ENCODE data around the gene SSBP4. TPM values are rescaled to one million over a fixed set of nuclear protein-coding genes. Genes with fewer than 3 reads are reported as not detected.

SSBP4 gene
- total and polyA plus RNA-seq, 9 of the 15 experiments (the other 6 are each of a cell fraction or from before 2014, with no cell fraction given): 1.1 to 189 (median 39.0) TPM

- no peak for TF ChIP-seq THRB (CRISPR knock-in tag; conservative IDR thresholded peaks at IDR 0.05)
- TF ChIP-seq ZNF174 (CRISPR knock-in tag; IDR thresholded peaks at IDR 0.05): no peak
- TF ChIP-seq MYNN (IDR thresholded peaks at IDR 0.05): peak; percentile 14; the same call in 1 of the 2 replicates
- no peak for TF ChIP-seq MYNN (CRISPR knock-in tag; IDR thresholded peaks at IDR 0.05)
- TF ChIP-seq NFRKB (IDR thresholded peaks at IDR 0.05; ENCODE audit: low read depth): no peak
- no peak for TF ChIP-seq NFIX (CRISPR knock-in tag; IDR thresholded peaks at IDR 0.05; ENCODE audit: low read depth)
- peak; percentile 13; the same call in 1 of the 2 replicates for TF ChIP-seq MEF2D (tag; conservative IDR thresholded peaks at IDR 0.05; ENCODE audit: low read depth)
- TF ChIP-seq TEAD1 (CRISPR knock-in tag; IDR thresholded peaks at IDR 0.05): no peak; a peak in 1 of 4 replicates
- peak; percentile 78 for TF ChIP-seq EGR1 (conservative IDR thresholded peaks at IDR 0.05)
- TF ChIP-seq HINFP (tag; conservative IDR thresholded peaks at IDR 0.05; ENCODE audit: low read depth): no peak
- TF ChIP-seq SMARCC2 (IDR thresholded peaks at IDR 0.05; ENCODE audit: low read depth): no peak
- no peak for TF ChIP-seq COPS2 (conservative IDR thresholded peaks at IDR 0.05)
- no peak for TF ChIP-seq SRF (CRISPR knock-in tag; IDR thresholded peaks at IDR 0.05)
- no peak for TF ChIP-seq KLF16 (IDR thresholded peaks at IDR 0.05)
- TF ChIP-seq ZNF253 (CRISPR knock-in tag; conservative IDR thresholded peaks at IDR 0.05): no peak
- no peak for TF ChIP-seq HNRNPH1 (optimal IDR thresholded peaks at IDR 0.05; ENCODE audit: low read depth, low read length)
- TF ChIP-seq EHMT2 (IDR thresholded peaks at IDR 0.05): no peak
- peak; percentile 71 for TF ChIP-seq NFIC (IDR thresholded peaks at IDR 0.05)
- 0 out of 2 replicates have a peak, but pooled peaks have one; percentile 9 for TF ChIP-seq FOXM1 (IDR thresholded peaks at IDR 0.05; ENCODE audit: low read depth)
- TF ChIP-seq FOXM1 (CRISPR knock-in tag; IDR thresholded peaks at IDR 0.05; ENCODE audit: low read depth): no peak
- no peak for TF ChIP-seq ZNF175 (CRISPR knock-in tag; IDR thresholded peaks at IDR 0.05; ENCODE audit: low read depth)
- TF ChIP-seq ATF3 (IDR thresholded peaks at IDR 0.05): no peak
- TF ChIP-seq ATF3 (CRISPR knock-in tag; conservative IDR thresholded peaks at IDR 0.05): no peak
- no peak for TF ChIP-seq TFAM (CRISPR knock-in tag; conservative IDR thresholded peaks at IDR 0.05)
- no peak for TF ChIP-seq XRCC3 (IDR thresholded peaks at IDR 0.05)
- TF ChIP-seq SIRT6 (IDR thresholded peaks at IDR 0.05; ENCODE audit: low read depth, low read length): no peak
- no peak for TF ChIP-seq ZBTB8A (IDR thresholded peaks at IDR 0.05; ENCODE audit: partially characterized antibody)
- TF ChIP-seq CEBPB (tag; IDR thresholded peaks at IDR 0.05): peak; percentile 28
These were observed 20.1 kb downstream of the SSBP4 start (continued) for GRCh38 chr19:18439025-18439909.

All from K562 (cell line).